ENCODE results near the gene TADA3.

The TADA3 gene

GRCh38 chr3:9809239-9809614 is 17.0 kb upstream of the TADA3 start:
- DNase-seq = no peak

DNA sequence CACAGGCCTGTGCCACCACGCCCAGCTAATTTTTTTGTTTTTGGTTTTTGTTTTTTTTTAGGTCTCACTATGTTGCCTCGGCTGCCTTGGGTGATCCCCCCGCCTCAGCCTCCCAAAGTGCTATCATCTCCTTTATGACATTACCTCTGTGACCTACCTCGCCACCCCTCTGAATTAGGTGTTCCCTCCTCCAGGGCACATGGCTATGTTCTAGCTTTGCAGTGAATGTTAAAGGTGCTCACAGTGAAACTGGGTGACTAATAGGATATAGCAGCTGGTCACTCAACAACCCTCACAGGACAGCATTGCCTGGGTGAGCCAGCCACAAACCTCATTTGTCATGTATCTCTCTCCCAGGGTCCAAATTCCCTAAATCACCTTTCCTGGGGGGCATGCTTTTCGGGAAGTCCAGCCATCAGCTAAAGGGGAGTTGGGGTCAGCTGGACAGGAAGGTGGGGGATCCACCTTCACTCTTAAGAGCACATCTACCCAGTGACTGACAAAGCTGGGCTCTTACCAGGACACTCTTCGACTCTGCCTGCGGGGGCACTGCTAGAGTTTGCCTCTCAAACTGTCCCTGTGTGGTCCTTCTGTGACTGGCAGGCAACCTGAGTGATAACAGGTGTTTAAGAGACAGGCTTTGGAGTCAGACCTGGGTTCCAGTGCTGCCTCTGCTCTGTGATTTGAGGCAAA is 16.2 kb upstream of the TADA3 start:
- no peak for DNase-seq

DNA sequence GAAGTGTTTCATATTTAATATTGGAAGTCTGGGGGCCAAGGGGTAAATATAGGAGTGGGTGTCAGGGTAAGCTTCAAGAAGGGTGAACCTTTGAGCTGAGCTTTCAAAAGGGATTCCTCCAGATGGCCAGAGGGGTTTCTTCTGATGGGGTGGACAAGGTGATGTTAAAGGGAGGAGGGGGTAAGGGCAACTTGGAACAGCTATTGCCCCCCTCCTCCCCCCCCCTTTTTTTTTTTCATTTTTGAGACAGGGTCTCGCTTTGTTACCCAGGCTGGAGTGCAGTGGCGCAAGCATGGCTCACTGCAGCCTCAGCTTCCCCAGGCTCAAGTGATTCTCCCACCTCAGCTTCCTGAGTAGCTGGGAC is 15.7 kb upstream of the TADA3 start:
- DNase-seq = no peak

DNA sequence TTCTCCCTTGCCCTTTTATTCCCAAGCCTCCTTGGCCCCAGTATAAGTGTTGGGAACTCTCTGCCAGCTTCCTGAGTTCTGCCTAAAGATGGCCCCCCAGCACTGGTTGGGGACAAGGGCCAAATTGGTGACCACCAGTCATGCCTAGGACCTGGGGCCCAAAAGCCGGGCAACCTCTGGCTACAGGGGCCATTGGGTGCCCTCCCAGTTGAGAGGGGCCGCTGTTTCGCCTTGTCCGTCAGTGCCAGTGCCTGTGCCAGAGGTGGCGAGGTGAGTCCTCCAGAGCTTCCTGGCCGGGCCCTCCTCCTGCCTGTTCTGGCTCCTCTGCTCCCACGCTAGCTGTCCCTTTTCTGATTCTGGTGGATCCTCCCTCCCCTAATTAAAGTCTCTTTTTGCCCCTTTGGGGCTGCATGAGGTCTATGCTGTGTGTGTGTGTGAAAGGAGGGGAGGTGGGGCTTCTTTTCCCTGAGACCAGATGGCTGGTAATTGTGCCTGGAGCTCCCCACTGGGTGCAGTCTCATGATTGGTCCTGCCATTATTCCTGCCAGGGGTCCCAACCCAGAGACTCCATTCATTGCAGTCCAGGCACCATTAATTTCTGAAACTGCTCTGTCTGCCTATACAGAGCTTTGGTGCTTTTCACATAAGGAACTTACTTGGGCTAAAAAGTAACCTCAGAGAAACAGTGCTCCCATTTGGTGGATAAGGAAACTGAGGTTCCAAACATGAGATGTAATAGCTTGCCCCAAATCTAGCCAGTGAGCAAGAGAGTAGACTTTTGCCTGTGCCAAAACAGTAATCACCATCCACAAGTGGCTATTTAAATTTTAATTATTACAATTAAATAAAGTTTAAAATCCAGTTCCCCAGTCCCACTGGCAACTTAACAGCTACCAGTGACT is 14.7 kb upstream of the TADA3 start:
- DNase-seq = no peak

DNA sequence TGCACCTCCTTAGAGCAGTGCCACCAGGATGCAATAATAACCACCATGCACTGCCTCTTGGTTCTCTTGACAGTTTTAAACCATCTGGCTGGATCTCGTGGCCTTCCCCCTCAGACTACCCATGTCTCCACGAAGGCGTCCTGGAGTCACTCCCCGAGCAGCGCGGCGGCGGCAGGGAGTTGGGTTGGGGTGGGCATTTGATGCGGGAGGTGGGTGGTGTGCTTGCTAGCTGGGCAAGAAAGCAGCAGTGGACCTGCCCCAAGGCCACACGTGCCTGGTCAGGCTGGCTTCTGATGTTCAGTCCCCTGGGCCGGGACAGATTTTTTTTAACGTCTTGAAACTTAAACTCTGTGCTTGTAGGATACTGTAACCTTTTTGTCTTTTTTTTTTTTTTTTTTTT is 13.9 kb upstream of the TADA3 start:
- DNase-seq = no peak

- DNase-seq = no peak
Observed at GRCh38 chr3:9804996-9805395, 12.7 kb upstream of the TADA3 start.

DNA sequence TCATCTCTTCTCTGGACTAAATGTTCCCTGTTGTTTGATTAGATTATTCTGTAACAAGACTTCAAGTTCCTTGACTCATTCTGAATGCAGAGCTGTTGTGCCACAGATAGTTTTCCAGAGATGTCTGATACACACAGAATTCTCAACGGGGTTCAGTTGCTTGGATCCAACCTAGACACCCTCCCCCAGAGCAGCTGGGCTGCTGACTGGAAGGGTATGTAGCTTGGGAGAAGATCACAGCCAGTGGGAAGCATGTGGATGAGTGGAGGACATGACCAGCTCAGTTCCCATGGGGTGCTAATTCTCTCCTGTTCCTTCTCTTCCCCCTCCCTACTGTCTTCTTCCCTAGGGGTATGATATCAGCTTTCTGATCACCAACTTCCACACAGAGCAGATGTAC is 11.2 kb upstream of the TADA3 start:
- no peak for DNase-seq

DNA sequence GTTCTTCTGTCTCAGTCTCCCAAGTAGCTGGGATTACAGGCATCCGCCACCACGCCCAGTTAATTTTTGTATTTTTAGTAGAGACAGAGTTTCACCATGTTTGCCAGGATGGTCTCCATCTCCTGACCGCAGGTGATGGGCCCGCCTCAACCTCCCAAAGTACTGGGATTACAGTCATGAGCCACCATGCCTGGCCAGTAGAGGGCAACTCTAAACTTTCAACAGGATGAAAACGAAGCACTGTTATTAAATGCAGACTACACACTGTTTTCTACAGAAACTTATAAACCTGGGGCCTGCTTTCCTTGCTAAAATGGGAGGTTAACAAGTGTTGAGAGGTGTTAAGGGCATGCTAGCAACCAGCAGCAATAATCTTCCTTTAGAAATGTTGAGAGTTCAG is 8.3 kb upstream of the TADA3 start:
- DNase-seq = no peak

GRCh38 chr3:9797196-9797945 is 5.1 kb upstream of the TADA3 start:
- no peak for DNase-seq

DNA sequence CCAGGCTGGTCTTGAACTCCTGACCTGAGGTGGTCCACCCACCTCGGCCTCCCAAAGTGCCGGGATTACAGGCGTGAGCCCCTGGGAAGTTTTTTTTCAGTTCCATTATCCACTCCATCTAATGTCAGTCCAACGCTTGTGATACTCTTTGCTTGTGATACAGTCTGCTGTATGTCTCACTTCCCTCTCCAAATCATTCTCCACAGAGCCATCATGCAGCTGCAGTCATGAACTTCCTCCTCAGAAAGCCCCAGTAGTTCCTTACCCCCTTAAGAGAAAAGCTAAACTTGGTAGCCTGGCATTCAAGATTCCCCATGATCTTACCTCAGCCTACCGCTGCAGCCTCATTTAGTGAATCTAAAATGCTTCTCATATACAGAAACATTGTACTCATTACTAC is 2.9 kb upstream of the TADA3 start:
- no peak for DNase-seq

GRCh38 chr3:9794400-9794799 is 2.1 kb upstream of the TADA3 start:
- no peak for DNase-seq

DNA sequence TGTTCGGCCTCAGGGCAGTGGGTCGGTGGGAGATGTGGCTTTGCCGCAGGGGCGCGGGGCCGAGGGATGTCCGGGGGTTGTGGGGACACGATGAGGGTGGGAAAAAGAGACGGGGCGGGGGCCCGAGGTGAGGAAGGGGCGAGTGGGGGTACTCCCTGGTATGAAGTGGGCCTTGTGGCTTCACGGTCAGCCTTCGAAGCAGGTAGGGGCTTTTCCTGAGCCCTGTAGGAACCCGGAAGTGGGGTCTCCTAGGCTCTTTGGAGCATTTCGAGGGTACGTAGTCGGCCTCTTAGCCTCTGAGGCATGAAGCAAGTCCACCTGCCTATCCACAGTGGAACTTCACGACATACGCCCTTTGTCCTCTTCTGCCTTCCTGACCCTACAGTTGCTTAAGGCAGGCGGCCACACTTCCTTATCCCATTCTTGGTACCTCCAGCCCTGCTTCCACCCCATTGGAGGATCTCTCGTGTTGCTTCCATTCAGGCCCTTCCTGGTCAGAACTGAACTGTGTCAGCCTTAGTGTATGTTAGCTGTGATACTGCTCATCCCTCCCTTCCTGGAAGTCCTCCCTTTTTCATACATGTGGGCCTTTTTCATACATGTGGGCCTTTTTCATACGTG is 998 bp upstream of the TADA3 start:
- no peak for DNase-seq

- no peak for DNase-seq
Observed at GRCh38 chr3:9791790-9792404, 376 bp downstream of the TADA3 start.

DNA sequence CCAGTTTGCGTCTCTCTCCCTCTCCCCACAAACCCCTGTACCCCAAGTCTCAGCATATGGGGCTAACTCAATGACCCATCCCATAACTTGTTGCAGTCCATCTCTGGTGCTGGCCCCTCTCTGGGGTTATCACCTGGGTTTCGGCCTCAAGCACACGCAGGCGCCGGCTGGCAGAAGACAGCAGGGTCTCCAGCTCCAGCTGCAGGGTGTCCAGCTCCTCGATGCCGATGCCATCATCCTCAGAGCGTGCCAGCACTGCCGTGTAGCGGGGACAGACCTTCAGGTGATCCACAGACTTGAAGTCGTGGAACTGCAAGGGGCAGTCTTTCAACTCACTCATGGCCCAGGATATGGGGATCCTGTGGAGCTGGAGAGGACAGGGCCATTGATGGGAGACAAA is 1.1 kb downstream of the TADA3 start:
- no peak for DNase-seq

DNA sequence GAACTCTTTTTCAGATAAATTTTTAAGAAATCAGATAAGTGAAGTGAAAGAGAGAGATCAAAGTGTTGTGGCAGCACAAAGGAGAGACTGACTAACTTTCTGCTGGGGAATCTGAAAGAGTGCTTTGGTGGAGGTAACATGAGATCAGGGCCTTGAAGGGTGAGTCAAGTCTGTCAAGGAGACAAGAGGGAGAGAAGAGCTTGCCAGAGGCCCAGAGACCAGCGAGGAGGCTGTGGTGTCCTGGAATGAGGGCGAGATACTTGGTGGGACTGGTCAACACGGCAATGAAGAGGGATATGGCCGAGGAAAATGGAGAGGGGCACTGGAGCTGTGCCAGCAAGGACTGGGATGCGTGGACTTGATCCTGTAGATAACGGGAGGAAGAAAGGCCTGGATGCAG is 4.6 kb downstream of the TADA3 start:
- no peak for DNase-seq

GRCh38 chr3:9786825-9787669 is 5.2 kb downstream of the TADA3 start:
- DNase-seq = no peak

GRCh38 chr3:9786209-9786739 is 6.0 kb downstream of the TADA3 start:
- no peak for DNase-seq

GRCh38 chr3:9785602-9786001 is 6.7 kb downstream of the TADA3 start:
- no peak for DNase-seq

DNA sequence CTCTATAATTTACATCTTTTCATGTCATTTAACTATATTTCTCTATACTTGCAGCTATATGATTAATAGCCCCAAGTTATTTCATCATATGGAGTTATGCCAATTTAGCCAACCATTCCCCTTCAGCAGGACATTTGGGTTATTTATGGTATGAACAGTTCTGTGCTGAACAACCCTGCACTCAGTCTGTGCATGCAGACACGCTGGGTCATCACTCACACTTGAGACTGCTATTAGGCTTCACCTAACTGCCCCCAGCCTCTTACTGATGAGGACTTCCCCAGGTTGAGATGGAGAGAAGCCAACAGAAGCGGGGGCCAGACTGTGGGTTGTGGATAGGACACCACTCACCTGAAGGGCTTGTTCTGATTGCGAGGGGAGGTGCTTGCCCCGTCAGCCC is 7.3 kb downstream of the TADA3 start:
- no peak for DNase-seq

- DNase-seq = no peak
Observed at GRCh38 chr3:9783954-9784353, 8.3 kb downstream of the TADA3 start.

GRCh38 chr3:9782770-9783169 is 9.5 kb downstream of the TADA3 start:
- no peak for DNase-seq

Data from NCI-H1092 treated with DMSO at 0.1 percent for 48 hours (cell line).